GM19193 (cell line): ENCODE results near the gene RCBTB2.

Experiments
- POLR2A ChIP-seq: IDR thresholded peaks from 4 replicates; pipeline ENCODE4 v1.6.1; 2011; ENCODE audit not compliant: insufficient read depth, insufficient read length; ENCODE audit errors: extremely low read depth

RCBTB2 gene

DNA sequence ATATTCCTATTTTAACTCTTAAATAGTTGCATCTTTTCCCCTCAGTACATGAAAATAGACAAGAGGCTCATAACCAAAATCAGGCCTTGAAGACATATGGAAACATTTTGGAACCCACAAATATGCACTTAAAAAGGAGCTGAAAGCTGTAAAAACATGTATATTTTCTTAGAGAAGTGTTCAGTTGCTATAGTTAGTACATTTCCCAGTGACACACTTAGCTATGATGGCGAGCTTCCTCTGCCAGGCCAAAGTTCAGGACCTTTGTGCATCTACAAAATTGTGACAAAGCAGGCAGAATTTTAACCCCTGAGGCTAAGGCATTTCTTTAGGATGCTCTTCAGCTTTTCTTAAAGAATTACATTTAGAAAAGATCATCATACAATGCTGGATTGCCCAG lies 54.5 kb downstream of the RCBTB2 start:
- TF ChIP-seq POLR2A, result no peak

- TF ChIP-seq POLR2A, result no peak
Measured at GRCh38 chr13:48477191-48477855, 55.6 kb downstream of the RCBTB2 start.

GRCh38 chr13:48476686-48477085 lies 56.2 kb downstream of the RCBTB2 start:
- no peak for TF ChIP-seq POLR2A

GRCh38 chr13:48476215-48476614 lies 56.7 kb downstream of the RCBTB2 start:
- no peak for TF ChIP-seq POLR2A

DNA sequence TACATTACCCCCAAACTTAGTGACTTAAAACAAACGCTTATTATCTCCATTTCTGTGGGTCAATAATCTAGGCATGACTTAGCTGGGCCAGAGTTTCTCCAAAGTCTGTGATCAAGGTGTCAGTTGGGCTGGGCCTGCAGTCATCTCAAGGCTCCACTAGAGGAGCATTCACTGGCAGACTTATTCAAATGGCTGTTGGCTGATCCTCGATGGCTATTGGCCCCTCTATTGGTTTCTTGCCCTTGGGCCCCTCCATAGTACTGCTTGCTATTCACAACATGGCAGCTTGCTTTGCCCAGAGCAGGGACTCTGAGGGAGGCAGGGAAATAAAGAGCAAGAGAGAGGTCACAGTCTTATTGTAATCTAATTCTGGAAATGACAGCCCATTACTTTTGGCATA lies 57.6 kb downstream of the RCBTB2 start:
- TF ChIP-seq POLR2A, result no peak

DNA sequence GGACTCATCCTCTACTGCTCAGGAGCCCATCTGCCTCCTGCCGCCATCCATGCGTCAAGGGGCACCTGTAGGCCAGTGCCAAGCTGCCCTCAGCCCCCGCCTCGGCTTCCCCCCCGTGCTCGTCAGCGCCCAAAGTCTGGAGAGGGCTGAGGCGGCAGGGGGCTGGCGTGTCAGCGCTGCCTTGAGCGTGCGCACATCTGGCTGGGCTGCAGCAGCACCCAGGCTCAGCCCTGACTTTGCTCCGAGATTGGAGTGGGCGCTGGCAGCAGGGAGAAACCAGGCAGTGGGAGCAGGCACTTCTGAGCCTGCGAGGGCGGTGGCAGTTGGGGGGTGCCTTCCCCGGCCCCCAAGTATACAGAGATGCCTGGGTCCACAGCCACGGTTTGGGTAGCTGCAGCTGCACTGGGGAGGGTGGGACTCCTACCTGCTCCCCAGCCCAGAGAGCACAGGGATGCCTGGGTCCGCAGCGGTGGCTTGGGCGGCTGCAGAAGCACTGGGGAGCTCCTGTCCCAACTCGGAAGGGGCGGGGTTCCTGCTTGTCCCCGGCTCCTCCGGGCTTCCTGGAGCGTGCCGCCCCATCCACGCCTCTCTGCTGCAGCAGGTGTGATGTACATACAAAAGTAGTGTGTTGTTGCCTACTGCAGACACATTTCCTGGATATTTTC lies 75.2 kb downstream of the RCBTB2 start:
- TF ChIP-seq POLR2A, result no peak

DNA sequence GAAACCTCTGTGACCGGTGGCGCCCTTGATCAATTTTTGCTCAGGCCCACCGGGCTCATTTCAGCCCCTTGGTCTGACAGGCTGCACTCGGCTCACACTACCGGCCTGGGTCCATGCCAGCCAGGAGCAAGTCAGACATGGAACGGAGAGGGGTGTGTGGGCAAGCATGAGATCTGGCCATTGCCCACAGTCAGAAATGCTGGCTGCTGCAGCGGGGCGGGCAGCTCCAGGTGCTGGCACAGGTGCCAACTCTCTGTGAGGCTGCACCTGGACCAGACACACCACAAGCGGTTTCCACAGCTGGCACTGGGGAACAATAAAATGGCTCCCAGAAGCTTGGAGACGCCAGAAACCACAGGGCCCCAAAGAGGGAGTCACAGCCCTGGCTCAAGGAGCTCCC lies 76.3 kb downstream of the RCBTB2 start:
- TF ChIP-seq POLR2A, result no peak

- TF ChIP-seq POLR2A, result no peak
Measured at GRCh38 chr13:48449656-48450055, 83.2 kb downstream of the RCBTB2 start.

DNA sequence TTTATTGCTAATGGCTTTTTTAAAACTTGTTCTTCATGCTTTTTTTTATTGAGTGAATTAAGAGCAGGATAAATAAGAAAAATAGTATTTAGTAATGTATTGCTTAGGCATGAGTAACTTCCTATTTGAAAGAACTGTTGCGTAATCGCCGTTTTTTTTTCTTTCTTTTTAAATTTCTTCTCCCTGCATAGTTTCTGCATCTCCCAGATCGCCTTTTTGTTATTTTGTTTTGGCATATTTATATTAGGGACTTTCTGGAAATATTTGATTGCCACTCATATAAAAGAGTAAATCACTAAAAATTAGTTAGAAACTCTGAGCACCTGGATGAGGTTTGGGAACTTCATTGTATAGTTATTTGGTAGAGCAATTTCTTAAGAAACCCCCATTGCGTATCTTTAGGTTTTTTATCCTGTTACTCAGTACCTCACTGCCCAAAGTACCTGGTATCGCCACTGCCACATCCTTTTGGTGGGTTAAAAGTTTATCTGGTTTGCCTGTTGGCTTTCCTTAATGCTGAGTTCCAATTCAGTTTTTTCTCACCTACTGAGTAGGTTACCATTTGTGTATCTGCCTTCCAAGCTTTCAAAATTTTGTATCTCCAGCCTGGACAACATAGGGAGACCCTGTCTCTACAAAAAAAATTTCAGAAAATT lies 83.8 kb downstream of the RCBTB2 start:
- no peak for TF ChIP-seq POLR2A

GRCh38 chr13:48448285-48448958 lies 84.5 kb downstream of the RCBTB2 start:
- no peak for TF ChIP-seq POLR2A

DNA sequence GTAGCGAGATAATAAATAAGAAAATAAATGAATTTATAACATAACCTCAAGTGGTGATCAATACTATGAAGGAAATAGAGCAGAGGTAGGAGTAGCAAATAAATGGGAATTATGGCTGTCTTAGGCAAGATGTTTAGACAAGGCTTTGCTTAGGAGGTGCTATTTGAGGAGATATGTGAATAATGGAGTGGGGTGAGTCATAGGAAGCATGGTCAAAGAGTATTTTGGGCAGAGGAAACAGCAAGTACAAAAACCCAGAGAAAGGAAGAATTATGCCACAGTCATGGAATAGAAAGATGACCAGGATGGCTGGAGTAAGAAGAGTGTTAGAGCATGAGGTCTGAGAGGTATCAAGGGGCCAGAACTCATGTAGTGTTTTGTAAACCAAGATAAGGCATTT lies 86.4 kb downstream of the RCBTB2 start:
- TF ChIP-seq POLR2A, result no peak

GRCh38 chr13:48443442-48444208 lies 89.3 kb downstream of the RCBTB2 start:
- TF ChIP-seq POLR2A, result no peak
